Fibroblast of lung (primary cell): Measurements from ENCODE around the gene CATSPER4. TPM values are rescaled to one million over a fixed set of nuclear protein-coding genes. Genes with fewer than 3 reads are reported as not detected.

Source experiments
- DNase-seq, 2 donors: peaks; one replicate each; pipeline versions ENCODE4 v3.0.0 to v3.0.0-alpha.2; 2010; ENCODE audit warnings: low read depth in 2 of 2
- H2AFZ ChIP-seq: 2 replicates; pipeline ENCODE4 v1.5.1; 2012; ENCODE audit warnings: low read length, control low read depth, inconsistent platforms
- H3K27ac ChIP-seq: 2 replicates; pipeline ENCODE4 v1.5.1; 2011; ENCODE audit warnings: low read length, control low read depth; ENCODE audit not compliant: insufficient read depth
- H3K27me3 ChIP-seq: 2 replicates; pipeline ENCODE4 v1.5.1; 2011; ENCODE audit warnings: mild to moderate bottlenecking, low read length; ENCODE audit not compliant: control insufficient read depth, insufficient read depth
- H3K36me3 ChIP-seq: 2 replicates; pipeline ENCODE4 v1.5.1; 2011; ENCODE audit warnings: low read length; ENCODE audit not compliant: control insufficient read depth, insufficient read depth
- H3K4me1 ChIP-seq: 2 replicates; pipeline ENCODE4 v1.5.1; 2011; ENCODE audit warnings: low read length; ENCODE audit not compliant: control insufficient read depth, insufficient read depth; ENCODE audit errors: extremely low read depth
- H3K4me2 ChIP-seq: 2 replicates; pipeline ENCODE4 v1.5.1; 2011; ENCODE audit warnings: low read length, control low read depth; ENCODE audit not compliant: insufficient read depth; ENCODE audit errors: extremely low read depth
- H3K4me3 ChIP-seq, 4 experiments: fragments of 200-600 bp in 1 of 4; sonication (generic) in 1 of 4; replicated peaks in 1 of 4; 2 replicates each; pipeline ENCODE4 v1.5.1; 2011 to 2016; ENCODE audit warnings: low read length in 4 of 4, low read depth in 3 of 4, mild to moderate bottlenecking in 3 of 4, control low read depth in 2 of 4, inconsistent platforms in 1 of 4, mixed read lengths in 1 of 4; ENCODE audit not compliant: insufficient read depth in 1 of 4; ENCODE audit errors: control extremely low read depth in 1 of 4
- H3K79me2 ChIP-seq: 2 replicates; pipeline ENCODE4 v1.5.1; 2012; ENCODE audit warnings: mild to moderate bottlenecking, low read length, inconsistent platforms; ENCODE audit not compliant: control insufficient read depth, insufficient read depth
- H3K9ac ChIP-seq: 2 replicates; pipeline ENCODE4 v1.5.1; 2011; ENCODE audit warnings: mild to moderate bottlenecking, low read length, control low read depth; ENCODE audit not compliant: insufficient read depth
- H3K9me3 ChIP-seq: 2 replicates; pipeline ENCODE4 v1.5.1; 2012; ENCODE audit warnings: low read depth, low read length; ENCODE audit not compliant: control insufficient read depth, insufficient read depth
- H4K20me1 ChIP-seq: 2 replicates; pipeline ENCODE4 v1.5.1; 2011; ENCODE audit warnings: low read length; ENCODE audit not compliant: control insufficient read depth, insufficient read depth; ENCODE audit errors: extremely low read depth
- CTCF ChIP-seq, 2 donors: IDR thresholded peaks in 1 of 2; conservative IDR thresholded peaks in 1 of 2; 1 replicate in 1 of 2; 2 replicates in 1 of 2; pipeline ENCODE4 v1.5.1; 2011 to 2012; ENCODE audit warnings: low read length in 2 of 2, control low read depth in 1 of 2, inconsistent platforms in 1 of 2, low read depth in 1 of 2, mild to moderate bottlenecking in 1 of 2
- EZH2 ChIP-seq: IDR thresholded peaks from 2 replicates; pipeline ENCODE4 v1.5.1; 2012; ENCODE audit warnings: low read length, control low read depth, mild to moderate bottlenecking; ENCODE audit errors: missing control alignments
- polyA plus RNA-seq, 2 donors: library from polyadenylated mRNA; depleted of rRNA in 1 of 2; stranded (reverse) in 1 of 2; unstranded in 1 of 2; fragments of >200 nt; gene quantifications; 2 replicates each; pipeline ENCODE4 v1.2.1, GENCODE V29; 2011 to 2012; ENCODE audit warnings: missing spikeins in 1 of 2
- total RNA-seq: library from RNA; depleted of rRNA; stranded (reverse); fragments of >200 nt; gene quantifications from 2 replicates; pipeline ENCODE4 v1.2.1, GENCODE V29; 2014

Gene CATSPER4
- total and polyA plus RNA-seq, 2 donors (not counting 1 experiment from before 2014, with no cell fraction given), result not detected

DNA sequence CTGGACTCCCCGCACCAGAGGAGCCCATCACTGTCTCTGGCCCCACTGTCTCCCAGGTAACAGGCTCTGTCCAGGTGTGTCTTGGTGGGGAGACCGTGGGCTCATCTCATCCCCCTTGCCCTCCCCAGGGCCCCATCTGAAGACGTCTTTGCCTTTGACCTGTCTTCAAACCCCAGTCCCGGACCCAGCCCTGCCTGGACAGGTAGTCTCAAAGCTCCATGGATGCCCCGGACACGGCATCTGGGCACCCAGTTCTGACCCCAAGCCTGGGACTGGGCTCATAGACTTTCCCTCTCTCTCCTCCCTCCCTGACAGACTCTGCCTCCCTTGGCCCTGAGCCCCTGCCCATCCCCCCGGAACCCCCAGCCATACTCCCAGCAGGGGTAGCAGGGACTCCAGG, 6.3 kb upstream of the CATSPER4 start:
- H3K4me2 ChIP-seq, result no peak overlapping the region
- H3K27ac ChIP-seq, result no peak overlapping the region
- H3K79me2 ChIP-seq, result no peaks in the 10 kb centered on the region
- H2AFZ ChIP-seq, result no peak overlapping the region
- peaks cover 6% of the 10 kb centered on the region for H3K27me3 ChIP-seq
- no peaks in the 10 kb centered on the region for H3K36me3 ChIP-seq
- TF ChIP-seq EZH2, result no peak
- TF ChIP-seq CTCF (conservative IDR thresholded peaks at IDR 0.05 in 1 of 2, IDR thresholded peaks at IDR 0.05 in 1 of 2; ENCODE audit: low read depth in 1 of 2, low read length in 2 of 2), result no peak
- H3K9ac ChIP-seq, result no peak overlapping the region
- no peaks in the 10 kb centered on the region for H3K9me3 ChIP-seq
- H3K4me3 ChIP-seq, result no peak overlapping the region
- no peak for DNase-seq
- no peaks in the 10 kb centered on the region for H3K4me1 ChIP-seq
- H4K20me1 ChIP-seq, result no peaks in the 10 kb centered on the region

DNA sequence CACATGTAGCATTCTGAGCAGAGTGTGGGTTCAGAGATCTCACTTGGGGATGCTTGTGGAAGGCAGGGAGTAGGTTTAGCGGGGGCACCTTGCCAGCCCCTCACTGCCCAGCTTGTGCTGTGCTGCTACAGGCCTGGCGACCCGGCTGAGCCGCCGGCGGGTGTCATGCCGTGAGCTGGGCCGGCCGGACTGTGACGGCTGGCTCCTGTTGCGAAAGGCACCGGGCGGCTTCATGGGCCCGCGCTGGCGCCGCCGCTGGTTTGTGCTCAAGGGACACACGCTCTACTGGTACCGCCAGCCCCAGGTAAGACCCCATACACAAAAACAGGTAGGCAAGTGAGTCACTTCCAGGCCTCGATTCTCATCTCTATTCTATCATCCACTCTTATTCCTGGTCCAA, 5.5 kb upstream of the CATSPER4 start:
- H3K9ac ChIP-seq, result no peak overlapping the region
- DNase-seq, result no peak
- no peak overlapping the region for H2AFZ ChIP-seq
- H3K27ac ChIP-seq, result no peak overlapping the region
- no peak overlapping the region for H3K4me3 ChIP-seq
- H3K27me3 ChIP-seq, result peaks cover 6% of the 10 kb centered on the region
- no peaks in the 10 kb centered on the region for H3K36me3 ChIP-seq
- TF ChIP-seq EZH2, result no peak
- no peak for TF ChIP-seq CTCF (conservative IDR thresholded peaks at IDR 0.05 in 1 of 2, IDR thresholded peaks at IDR 0.05 in 1 of 2; ENCODE audit: low read depth in 1 of 2, low read length in 2 of 2)
- H3K4me1 ChIP-seq, result no peaks in the 10 kb centered on the region
- H3K79me2 ChIP-seq, result no peaks in the 10 kb centered on the region
- no peaks in the 10 kb centered on the region for H3K9me3 ChIP-seq
- no peaks in the 10 kb centered on the region for H4K20me1 ChIP-seq
- no peak overlapping the region for H3K4me2 ChIP-seq

DNA sequence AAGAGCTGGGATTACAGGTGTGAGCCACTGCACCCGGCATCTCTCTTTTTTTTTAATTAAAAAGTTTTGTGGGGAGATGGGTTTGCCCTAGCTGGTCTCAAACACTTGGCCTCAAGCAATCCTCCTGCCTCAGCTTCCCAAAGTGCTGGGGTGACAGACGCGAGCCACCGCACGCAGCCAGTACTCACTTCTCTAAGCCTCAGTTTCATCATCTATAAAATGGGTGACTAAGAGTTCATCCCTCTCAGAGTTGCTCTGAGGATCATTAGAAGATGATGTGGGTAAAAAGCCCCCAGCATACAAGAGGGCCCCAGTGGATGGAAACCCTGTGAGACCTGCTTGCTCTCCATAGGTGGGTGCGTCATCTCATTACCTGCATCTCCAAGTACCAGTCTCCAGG, 2.5 kb upstream of the CATSPER4 start:
- no peak for TF ChIP-seq EZH2
- no peak for TF ChIP-seq CTCF (conservative IDR thresholded peaks at IDR 0.05 in 1 of 2, IDR thresholded peaks at IDR 0.05 in 1 of 2; ENCODE audit: low read depth in 1 of 2, low read length in 2 of 2)
- no peak overlapping the region for H3K4me2 ChIP-seq
- peaks cover 6% of the 10 kb centered on the region for H3K27me3 ChIP-seq
- H3K9me3 ChIP-seq, result no peaks in the 10 kb centered on the region
- H3K4me3 ChIP-seq, result no peak overlapping the region
- H3K9ac ChIP-seq, result no peak overlapping the region
- no peaks in the 10 kb centered on the region for H3K4me1 ChIP-seq
- H4K20me1 ChIP-seq, result no peaks in the 10 kb centered on the region
- no peaks in the 10 kb centered on the region for H3K79me2 ChIP-seq
- no peak overlapping the region for H3K27ac ChIP-seq
- H3K36me3 ChIP-seq, result no peaks in the 10 kb centered on the region
- H2AFZ ChIP-seq, result no peak overlapping the region
- no peak for DNase-seq
